ENCODE data around the gene GPBAR1.
A peak's percentile ranks its signal among the peaks of the same experiment; 100 is the strongest.
"Not testable (repeated sequence)": the region's sequence is repeated elsewhere in the genome, so short reads cannot be mapped to it uniquely, and the experiment has no call there.

GPBAR1 gene

DNA sequence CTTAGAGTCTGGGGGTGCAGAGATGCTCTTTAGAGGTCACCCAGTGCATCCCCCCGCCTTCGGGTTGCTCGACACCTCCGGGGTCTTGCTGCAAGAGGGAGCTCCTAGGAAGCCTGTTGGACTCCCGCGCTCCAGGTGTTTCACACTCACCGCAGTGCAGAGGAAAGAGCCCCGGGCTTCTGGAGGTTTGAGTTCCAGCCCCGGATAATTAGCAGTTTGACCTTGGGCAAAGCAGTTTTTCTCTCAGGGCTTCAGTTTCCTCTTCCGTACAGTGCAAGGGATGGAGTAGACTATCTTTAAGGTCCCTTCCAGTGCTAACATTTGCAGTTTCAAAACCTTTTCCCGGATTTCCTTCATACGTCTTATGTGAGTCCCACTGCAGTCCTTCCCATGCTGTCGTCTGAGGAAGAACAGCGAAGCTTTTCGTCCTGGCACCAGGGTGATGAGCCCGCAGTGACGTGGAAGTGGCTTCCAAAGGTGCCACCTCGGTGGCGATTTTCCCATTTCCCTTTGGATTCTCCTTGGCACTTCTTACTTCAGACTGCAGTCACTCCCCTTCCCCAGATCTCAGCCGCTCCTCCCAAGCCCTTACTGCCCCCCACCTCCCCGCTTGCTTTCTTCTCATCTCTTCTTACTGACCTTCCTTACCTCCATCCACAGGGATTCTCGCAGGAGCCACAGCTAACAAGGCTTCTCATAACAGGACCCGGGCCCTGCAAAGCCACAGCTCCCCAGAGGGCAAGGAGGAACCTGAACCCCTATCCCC, 10.1 kb downstream of the GPBAR1 start:
- no peak for DNase-seq

DNA sequence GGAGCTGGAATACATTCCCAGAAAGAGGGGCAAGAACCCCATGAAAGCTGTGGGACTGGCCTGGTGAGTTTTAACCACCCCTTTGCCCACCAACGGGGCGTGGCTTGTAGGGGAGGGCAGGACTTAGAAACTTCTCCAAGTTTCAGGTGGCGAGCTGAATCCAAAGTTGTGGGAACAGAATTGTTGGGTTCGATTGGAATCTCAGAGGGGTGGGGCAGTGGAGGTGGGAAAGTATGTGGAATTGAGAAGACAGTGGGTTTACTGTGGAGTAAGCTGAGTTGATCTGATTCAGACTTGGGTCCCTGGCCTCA, 10.6 kb downstream of the GPBAR1 start:
- DNase-seq = no peak

- DNase-seq = no peak
These were observed 11.2 kb downstream of the GPBAR1 start for GRCh38 chr2:218271865-218272530.

DNA sequence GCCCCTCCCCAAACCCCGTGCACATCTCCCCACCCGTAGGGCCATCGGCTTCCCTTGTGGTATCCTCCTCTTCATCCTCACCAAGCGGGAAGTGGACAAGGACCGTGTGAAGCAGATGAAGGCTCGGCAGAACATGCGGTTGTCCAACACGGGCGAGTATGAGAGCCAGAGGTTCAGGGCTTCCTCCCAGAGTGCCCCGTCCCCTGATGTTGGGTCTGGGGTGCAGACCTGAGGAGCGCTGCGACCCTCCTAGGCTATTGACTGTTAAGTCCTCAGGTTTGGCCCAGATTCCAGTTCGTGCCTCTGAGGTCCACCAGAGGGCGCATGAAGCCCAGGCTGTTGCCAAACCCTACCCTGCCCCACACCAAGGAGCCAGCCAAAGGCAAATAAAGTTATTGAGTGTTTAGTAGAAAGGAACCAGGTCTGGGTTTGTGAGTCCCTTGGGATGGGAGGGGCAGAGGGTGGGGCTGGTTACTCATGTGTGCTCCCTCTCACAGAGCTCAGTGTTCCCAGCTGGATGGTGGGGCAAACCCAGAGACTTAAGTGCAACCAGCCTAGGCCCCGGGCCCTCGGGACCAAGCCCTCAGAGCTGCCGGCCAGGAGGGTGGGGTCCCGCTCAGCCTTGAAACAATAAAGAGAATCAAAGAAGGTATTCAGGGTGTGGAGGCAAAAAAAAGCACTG, 11.9 kb downstream of the GPBAR1 start:
- DNase-seq = peak; percentile 69

GRCh38 chr2:218273214-218273907, 12.5 kb downstream of the GPBAR1 start:
- DNase-seq = not testable (repeated sequence)

- no peak for DNase-seq
These were observed 13.1 kb downstream of the GPBAR1 start for GRCh38 chr2:218273908-218274249.

DNA sequence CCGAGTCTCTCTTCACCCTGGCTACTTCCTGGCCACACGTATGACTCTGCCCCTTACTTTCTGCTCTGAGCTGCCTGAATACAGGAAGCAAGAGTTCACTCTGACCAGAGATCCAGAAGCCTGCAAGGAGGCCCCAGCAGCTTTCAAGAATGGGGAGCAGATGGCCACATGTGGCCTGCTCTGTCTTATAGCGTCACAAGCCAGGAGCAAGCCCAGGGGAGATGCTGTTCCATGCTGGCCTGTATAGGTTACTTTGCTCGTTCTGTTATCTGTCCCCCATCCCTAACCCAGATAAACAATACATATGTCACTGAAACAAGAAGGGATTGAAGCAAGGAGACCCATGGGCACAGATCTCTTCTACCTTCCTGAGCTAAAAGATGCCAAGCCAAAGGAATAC, 13.8 kb downstream of the GPBAR1 start:
- DNase-seq = no peak

- no peak for DNase-seq
These were observed 14.7 kb downstream of the GPBAR1 start for GRCh38 chr2:218275371-218276072.

- no peak for DNase-seq
These were observed 16.4 kb downstream of the GPBAR1 start for GRCh38 chr2:218276986-218277755.

- no peak for DNase-seq
These were observed 17.1 kb downstream of the GPBAR1 start for GRCh38 chr2:218277921-218278320.

- DNase-seq = no peak
These were observed 17.9 kb downstream of the GPBAR1 start for GRCh38 chr2:218278531-218279360.

DNA sequence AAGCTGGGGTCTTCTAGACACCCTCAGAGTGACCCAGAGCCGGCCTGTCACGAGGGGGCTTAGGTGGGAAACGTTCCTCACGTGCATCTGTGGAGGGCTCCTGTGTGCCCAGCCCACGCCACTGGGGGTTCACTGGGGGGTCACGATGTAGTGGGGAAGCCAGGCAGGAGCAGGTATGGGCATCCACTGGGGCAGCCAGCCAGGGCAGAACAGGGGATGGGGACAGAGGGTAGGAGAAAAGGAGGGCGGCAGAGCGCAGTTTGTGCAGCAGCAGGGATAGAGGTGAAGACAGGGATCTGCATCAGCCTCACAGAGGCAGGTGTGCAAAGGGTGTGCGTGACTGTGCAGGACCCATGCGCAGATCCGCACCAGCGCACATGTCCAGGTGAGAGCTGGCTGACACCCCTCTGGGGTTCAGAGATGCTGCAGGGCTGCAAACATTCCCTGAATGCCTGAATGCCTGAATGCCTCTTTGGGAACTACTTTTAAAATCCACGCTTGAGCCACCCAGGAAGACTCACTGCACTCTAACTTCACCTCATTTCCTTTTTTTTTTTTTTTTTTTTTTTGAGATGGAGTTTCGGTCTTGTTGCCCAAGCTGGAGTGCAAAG, 19.6 kb downstream of the GPBAR1 start:
- DNase-seq = no peak

DNA sequence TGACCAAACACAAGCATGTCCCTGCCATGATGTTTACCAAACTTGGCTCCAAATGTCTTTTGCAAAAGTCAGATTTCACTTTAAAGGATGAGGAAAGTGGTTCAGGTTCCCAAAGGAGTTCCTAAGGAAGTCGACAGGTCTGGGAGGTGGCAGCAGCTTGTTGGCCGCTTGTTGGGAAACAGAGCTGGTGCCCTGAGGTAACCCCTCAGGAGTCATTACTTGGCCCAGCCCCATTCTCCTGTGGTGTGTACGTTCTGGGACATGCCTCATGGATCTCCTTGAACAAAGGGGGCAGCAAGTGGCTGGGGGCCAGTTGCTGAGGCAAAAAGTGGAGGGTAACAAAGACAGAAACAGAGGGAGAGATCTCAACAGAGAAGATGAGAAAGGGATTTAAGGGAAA, 20.6 kb downstream of the GPBAR1 start:
- no peak for DNase-seq

GRCh38 chr2:218282173-218282991, 21.6 kb downstream of the GPBAR1 start:
- no peak for DNase-seq

DNA sequence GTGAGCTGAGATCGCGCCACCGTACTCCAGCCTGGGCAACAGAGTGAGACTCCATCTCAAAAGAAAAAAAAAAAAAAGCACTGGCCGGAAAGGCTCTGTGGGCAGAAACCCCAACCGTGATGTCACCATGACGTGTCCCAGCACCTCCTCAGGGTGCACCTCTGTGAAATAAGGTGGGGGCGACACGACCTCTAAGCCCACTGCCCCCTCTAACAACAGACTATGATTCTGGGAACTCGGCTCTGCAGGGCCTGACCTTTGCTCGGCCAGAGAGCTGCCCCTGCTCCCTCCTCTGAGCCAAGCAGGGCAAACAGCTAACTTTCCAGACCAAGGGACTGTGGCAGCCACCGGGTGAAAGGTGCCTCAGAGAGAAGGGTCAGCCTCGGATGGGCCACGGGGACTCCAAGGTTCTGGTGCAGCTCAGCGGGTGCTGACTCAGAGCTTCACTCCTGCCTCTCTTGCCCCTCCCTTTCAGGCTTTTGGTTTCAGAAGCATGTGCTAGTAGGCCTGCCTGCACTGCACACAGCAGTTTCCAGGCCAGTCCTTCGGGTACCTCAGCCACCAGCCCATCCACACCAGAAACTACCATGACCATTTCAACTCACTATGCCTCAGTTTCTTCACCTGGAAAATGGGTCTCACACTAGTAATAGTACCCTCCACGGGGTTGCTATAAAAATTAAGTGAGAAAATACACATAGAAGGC, 23.4 kb downstream of the GPBAR1 start:
- peak; percentile 56 for DNase-seq

- DNase-seq = no peak
These were observed 24.8 kb downstream of the GPBAR1 start for GRCh38 chr2:218285604-218286003.

DNA sequence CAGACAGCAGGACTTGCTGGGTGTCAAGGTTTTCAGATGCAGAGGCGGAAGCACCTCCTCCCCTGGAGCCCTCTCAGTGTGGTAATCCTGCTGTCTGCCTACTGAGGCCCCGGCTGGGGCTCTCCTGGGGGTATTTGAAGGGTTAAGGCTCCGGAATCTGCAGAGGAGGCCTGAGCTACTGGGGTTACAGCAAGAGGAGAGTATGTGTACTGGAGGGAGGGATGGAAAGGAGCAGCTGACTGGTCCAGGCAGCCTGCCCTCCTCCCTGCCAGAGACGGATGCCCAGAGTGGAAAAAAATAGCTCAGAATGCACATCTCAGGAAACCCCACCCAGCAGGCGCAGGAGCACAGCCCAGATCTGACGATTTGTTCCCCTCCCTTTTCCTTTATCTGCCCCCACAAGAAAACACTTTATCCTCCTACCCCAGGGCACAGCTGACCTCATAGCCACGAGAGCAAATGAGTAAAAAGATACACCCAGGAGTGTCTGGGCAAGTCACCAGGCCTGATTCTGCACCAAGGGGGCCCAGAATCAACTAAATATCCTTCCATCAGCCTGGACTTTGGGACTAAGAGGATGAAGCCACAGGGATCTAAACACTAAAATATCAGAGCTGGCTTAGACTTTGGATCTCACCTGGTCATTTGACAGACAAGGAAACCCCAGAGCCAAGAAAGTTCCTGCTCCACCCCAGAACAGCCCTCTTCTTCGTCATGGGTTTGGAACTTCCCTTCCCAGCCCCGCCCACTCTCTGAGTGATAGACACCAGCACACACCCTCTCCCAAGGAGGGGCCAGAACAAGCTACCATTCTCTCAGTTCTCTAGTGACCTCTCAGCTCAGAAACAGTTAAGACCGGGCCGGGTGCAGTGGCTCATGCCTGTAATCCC, 26.0 kb downstream of the GPBAR1 start:
- DNase-seq = peak; percentile 56

DNA sequence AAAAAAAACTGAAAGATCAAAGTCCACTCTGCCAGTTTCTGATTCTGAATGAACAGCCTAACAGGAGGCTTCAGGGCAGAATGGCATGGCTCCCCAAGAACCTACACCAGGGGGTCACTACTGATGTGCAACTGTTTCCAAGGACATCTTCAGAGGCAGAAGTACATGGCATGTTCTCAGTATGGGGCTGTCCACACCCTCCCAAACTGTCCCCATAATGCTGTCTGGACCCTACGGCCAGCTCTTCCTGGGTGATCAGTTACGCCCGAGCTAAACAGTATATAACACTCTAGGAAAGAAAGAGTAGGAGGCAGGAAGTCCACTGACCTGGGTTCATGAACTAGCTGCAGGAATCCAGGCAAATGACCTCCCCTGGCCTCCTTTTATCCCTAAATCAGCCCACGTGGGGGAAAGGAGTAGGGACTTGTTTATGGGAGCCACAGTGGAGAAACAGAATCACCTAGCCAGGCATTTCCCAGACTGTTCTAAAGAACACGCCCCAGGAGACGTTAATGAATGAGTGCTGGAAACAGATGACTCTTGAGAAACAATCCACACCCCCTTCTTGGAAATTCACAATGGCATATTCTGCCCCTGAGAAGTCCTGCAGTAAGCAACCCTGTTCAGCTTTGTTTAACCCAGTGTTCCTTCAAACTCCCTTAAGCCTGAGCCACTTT, 29.0 kb downstream of the GPBAR1 start:
- DNase-seq = no peak

All from activated CD4-positive, CD25-positive, alpha-beta regulatory T cell treated with anti-CD3 and anti-CD28 coated beads, Interleukin-2, amount 50 U/mL, for 72 hours (primary cell).